Smooth muscle cell (in vitro differentiated cells): Measurements from ENCODE around the gene TMEM255A. TPM values are rescaled to one million over a fixed set of nuclear protein-coding genes. Genes with fewer than 3 reads are reported as not detected.

Source experiments
- DNase-seq: peaks from one replicate; lab custom pipeline; 2025; ENCODE audit not compliant: unreplicated experiment; lab: John Stamatoyannopoulos, UW
- H2AFZ ChIP-seq: fragments of 200-600 bp; sonication (generic); 2 replicates; pipeline ENCODE4 v1.6.0; 2016; ENCODE audit warnings: antibody characterized with exemption, low read depth, mild to moderate bottlenecking
- H3F3A ChIP-seq: fragments of 200-600 bp; sonication (generic); 2 replicates; pipeline ENCODE4 v1.6.0; 2017; ENCODE audit warnings: antibody characterized with exemption, low read depth
- H3K27ac ChIP-seq: fragments of 200-600 bp; sonication (generic); 2 replicates; pipeline ENCODE4 v1.5.1; 2016; ENCODE audit warnings: low read depth, mild to moderate bottlenecking
- H3K27me3 ChIP-seq: fragments of 200-600 bp; sonication (generic); 2 replicates; pipeline ENCODE4 v1.6.1; 2016; ENCODE audit warnings: low read depth, mild to moderate bottlenecking
- H3K36me3 ChIP-seq: fragments of 200-600 bp; sonication (generic); 2 replicates; pipeline ENCODE4 v1.5.1; 2016; ENCODE audit warnings: low read depth
- H3K4me1 ChIP-seq: fragments of 200-600 bp; sonication (generic); 2 replicates; pipeline ENCODE4 v1.5.1; 2016; ENCODE audit warnings: low read depth
- H3K4me2 ChIP-seq: fragments of 200-600 bp; sonication (generic); 2 replicates; pipeline ENCODE4 v1.6.0; 2016; ENCODE audit warnings: mild to moderate bottlenecking
- H3K4me3 ChIP-seq: fragments of 200-600 bp; sonication (generic); 2 replicates; pipeline ENCODE4 v1.5.1; 2016; ENCODE audit warnings: mild to moderate bottlenecking
- H3K79me2 ChIP-seq: fragments of 200-600 bp; sonication (generic); 2 replicates; pipeline ENCODE4 v1.6.0; 2016; ENCODE audit warnings: low read depth, mild to moderate bottlenecking
- H3K9ac ChIP-seq: fragments of 200-600 bp; sonication (generic); 2 replicates; pipeline ENCODE4 v1.6.0; 2016; ENCODE audit warnings: low read depth
- H3K9me3 ChIP-seq: fragments of 200-600 bp; sonication (generic); replicated peaks from 2 replicates; pipeline ENCODE4 v1.5.1; 2016; ENCODE audit warnings: low read depth
- H4K20me1 ChIP-seq: fragments of 200-600 bp; sonication (generic); 2 replicates; pipeline ENCODE4 v1.6.0; 2016; ENCODE audit warnings: low read depth
- CTCF ChIP-seq: fragments of 200-600 bp; sonication (generic); IDR thresholded peaks from 2 replicates; pipeline ENCODE4 v1.5.1; 2017; ENCODE audit warnings: borderline replicate concordance, mild to moderate bottlenecking, antibody characterized with exemption; ENCODE audit not compliant: insufficient read depth, poor library complexity, severe bottlenecking
- WGBS: methylation state at CpG from one replicate; pipeline ENCODE4 v1.1.7; 2016; ENCODE audit warnings: low lambda C conversion rate; 5-methylcytosine and 5-hydroxymethylcytosine counted together
- polyA plus RNA-seq: library from polyadenylated mRNA; unstranded; fragments of >200 nt; fragmentation: Nextera tagmentation; extraction: Ambion mirVana; gene quantifications from 2 replicates; pipeline ENCODE4 v1.2.1, GENCODE V29; 2016
- total RNA-seq: library from RNA; depleted of rRNA; stranded (reverse); fragments of >200 nt; gene quantifications from 2 replicates; pipeline ENCODE4 v1.2.3, GENCODE V29; 2014

Gene TMEM255A
- total and polyA plus RNA-seq, 2 experiments from 2014 or later: 0.04 TPM; not detected in 1

- Histone ChIP-seq H3K27me3 (no peaks in the 10 kb centered on the region), H2AFZ (no peak overlapping the region), H3K36me3 (no peaks in the 10 kb centered on the region), H3K27ac (no peak overlapping the region), H3K4me2 (no peak overlapping the region), H3K9me3 (no peaks in the 10 kb centered on the region), H3K9ac (no peak overlapping the region), H3K79me2 (no peaks in the 10 kb centered on the region), H4K20me1 (no peaks in the 10 kb centered on the region), H3F3A (no peaks in the 10 kb centered on the region), H3K4me1 (no peaks in the 10 kb centered on the region), H3K4me3 (no peak overlapping the region)
- no peak for DNase-seq
- TF ChIP-seq CTCF: no peak
- WGBS: 61% methylated on average over 4 of the region's 4 CpGs
Observed at GRCh38 chrX:120301960-120302359, 9.3 kb downstream of the TMEM255A start.

GRCh38 chrX:120301497-120301896, 9.8 kb downstream of the TMEM255A start:
- H3K27me3 ChIP-seq: no peaks in the 10 kb centered on the region

GRCh38 chrX:120299928-120300327, 11.3 kb downstream of the TMEM255A start:
- H2AFZ ChIP-seq: no peak overlapping the region
- H3K36me3 ChIP-seq: no peaks in the 10 kb centered on the region
- H3K27me3 ChIP-seq: no peaks in the 10 kb centered on the region
- no peak overlapping the region for H3K9ac ChIP-seq
- no peak overlapping the region for H3K27ac ChIP-seq
- no peak overlapping the region for H3K4me3 ChIP-seq
- no peaks in the 10 kb centered on the region for H3K79me2 ChIP-seq
- H4K20me1 ChIP-seq: no peaks in the 10 kb centered on the region
- H3K4me1 ChIP-seq: no peaks in the 10 kb centered on the region
- H3K4me2 ChIP-seq: no peak overlapping the region
- H3K9me3 ChIP-seq: no peaks in the 10 kb centered on the region
- no peaks in the 10 kb centered on the region for H3F3A ChIP-seq
- no peak for TF ChIP-seq CTCF
- DNase-seq: no peak
- 71% methylated on average over 2 of the region's 2 CpGs for WGBS

More at GRCh38 chrX:120301497-120301896, 9.8 kb downstream of the TMEM255A start:
- Histone ChIP-seq H3K27ac (no peak overlapping the region), H3K4me3 (no peak overlapping the region), H3K4me1 (no peaks in the 10 kb centered on the region), H4K20me1 (no peaks in the 10 kb centered on the region), H3K4me2 (no peak overlapping the region), H3K9ac (no peak overlapping the region), H3K79me2 (no peaks in the 10 kb centered on the region), H2AFZ (no peak overlapping the region), H3K36me3 (no peaks in the 10 kb centered on the region), H3F3A (no peaks in the 10 kb centered on the region), H3K9me3 (no peaks in the 10 kb centered on the region)
- TF ChIP-seq CTCF: no peak
- DNase-seq: no peak
- WGBS: 47% methylated on average over 2 of the region's 2 CpGs

GRCh38 chrX:120297923-120298322, 13.3 kb downstream of the TMEM255A start:
- no peaks in the 10 kb centered on the region for H3K36me3 ChIP-seq
- H3F3A ChIP-seq: no peaks in the 10 kb centered on the region
- no peak for DNase-seq
- WGBS: 73% methylated on average over 1 of the region's 1 CpG
- no peaks in the 10 kb centered on the region for H4K20me1 ChIP-seq
- H3K27me3 ChIP-seq: no peaks in the 10 kb centered on the region
- H3K9me3 ChIP-seq: no peaks in the 10 kb centered on the region
- H3K4me1 ChIP-seq: no peaks in the 10 kb centered on the region
- no peak overlapping the region for H3K27ac ChIP-seq
- H3K4me2 ChIP-seq: no peak overlapping the region
- H3K79me2 ChIP-seq: no peaks in the 10 kb centered on the region
- no peak overlapping the region for H2AFZ ChIP-seq
- H3K4me3 ChIP-seq: no peak overlapping the region
- TF ChIP-seq CTCF: no peak
- H3K9ac ChIP-seq: no peak overlapping the region
